Body of pancreas (tissue), 4 donors: Measurements from ENCODE around the gene NDUFS7. TPM values are rescaled to one million over a fixed set of nuclear protein-coding genes. Genes with fewer than 3 reads are reported as not detected.

Source experiments
- ATAC-seq: fragments of 150-250 bp; one replicate; pipeline ENCODE4 v1.9.1; 2016
- DNase-seq, 4 donors: peaks; one replicate each; pipeline ENCODE4 v3.0.0-alpha.2; 2019
- H3K27ac ChIP-seq, 4 donors: fragments of 200-600 bp; sonication (generic); 1 replicate in 3 of 4; 2 replicates in 1 of 4; pipeline versions ENCODE4 v1.5.1 to v1.6.1; 2016 to 2019; ENCODE audit warnings: mild to moderate bottlenecking in 1 of 4, mixed read lengths in 1 of 4, moderate library complexity in 1 of 4
- H3K27me3 ChIP-seq, 2 donors: fragments of 200-600 bp; sonication (generic); one replicate each; pipeline ENCODE4 v1.6.0; 2016; ENCODE audit warnings: mild to moderate bottlenecking in 1 of 2
- H3K36me3 ChIP-seq, 2 donors: fragments of 200-600 bp; sonication (generic); replicated peaks in 1 of 2; 2 replicates each; pipeline ENCODE4 v1.5.1; 2016; ENCODE audit warnings: low read depth in 2 of 2; ENCODE audit not compliant: insufficient read depth in 1 of 2
- H3K4me1 ChIP-seq: fragments of 200-600 bp; sonication (generic); one replicate; pipeline ENCODE4 v1.6.0; 2016
- H3K4me3 ChIP-seq, 2 donors: fragments of 200-600 bp; sonication (generic); 1 replicate in 1 of 2; 2 replicates in 1 of 2; pipeline ENCODE4 v1.5.1; 2016 to 2019
- H3K9me3 ChIP-seq, 3 donors: fragments of 200-600 bp; sonication (generic); 1 replicate in 2 of 3; 2 replicates in 1 of 3; pipeline ENCODE4 v1.5.1; 2016
- POLR2A ChIP-seq, 3 donors: fragments of 450-650 bp; IDR thresholded peaks; one replicate each; pipeline ENCODE4 v1.6.1; 2016; ENCODE audit warnings: antibody characterized with exemption in 3 of 3, mild to moderate bottlenecking in 2 of 3
- WGBS, 2 donors: methylation state at CpG; one replicate each; pipeline ENCODE4 v1.1.5; 2017; 5-methylcytosine and 5-hydroxymethylcytosine counted together
- intact Hi-C: fragments of 100-400 bp; cut with DNase I; formaldehyde crosslinking; loops from one replicate; pipeline ENCODE4 v1.15.1; 2023
- total RNA-seq, 2 donors: library from RNA; depleted of rRNA; stranded (reverse); fragments of >200 nt; gene quantifications; one replicate each; pipeline ENCODE4 v1.1.0, GENCODE V29; 2016
- TF ChIP-seq, protein P1 (sequence below), 7 experiments: fragments of 450-650 bp in 4 of 7; fragments of 200-600 bp in 3 of 7; sonication (generic) in 3 of 7; IDR thresholded peaks; one replicate each; pipeline ENCODE4 v1.5.1; 2016 to 2019; ENCODE audit warnings: antibody characterized with exemption in 7 of 7

Gene NDUFS7
- total RNA-seq, 2 donors from 2014 or later: 59.9 to 87.7 TPM

DNA sequence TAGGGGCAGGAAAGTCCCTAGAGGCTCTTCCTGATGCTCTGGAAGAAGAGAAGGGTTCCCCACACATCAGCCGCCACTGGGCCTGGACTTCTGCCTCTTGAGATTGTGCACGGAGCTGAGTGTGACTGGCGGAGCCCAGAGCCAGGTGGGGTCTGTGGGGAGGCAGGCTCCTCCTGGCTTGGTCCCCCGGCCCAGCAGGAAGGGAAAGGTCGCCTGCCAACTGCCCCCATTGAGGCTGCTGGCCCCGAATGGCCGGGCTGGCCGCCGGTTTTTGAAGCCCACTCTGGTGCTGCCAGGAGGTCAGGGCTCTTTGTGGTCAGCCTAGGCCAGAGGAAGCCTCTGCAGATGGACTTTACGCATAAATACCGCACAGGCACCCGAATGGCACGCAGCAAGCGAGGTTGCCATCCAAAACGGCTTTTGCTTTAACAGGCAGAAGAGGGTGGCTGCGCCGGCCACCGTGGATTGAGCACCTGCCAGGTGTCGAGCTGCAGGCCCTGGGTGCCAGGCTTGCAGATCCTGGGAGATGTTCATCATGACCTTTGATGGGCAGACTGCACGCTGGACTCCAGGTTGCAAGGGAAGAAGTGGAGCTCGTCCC, 28.7 kb downstream of the NDUFS7 start:
- Histone ChIP-seq H3K9me3 (no peaks in the 10 kb centered on the region), H3K27me3 (no peaks in the 10 kb centered on the region), H3K4me1 (peaks cover 88% of the 10 kb centered on the region), H3K36me3 (no peaks in the 10 kb centered on the region), H3K27ac (peak overlapping the region in 3 of 4 donors; percentile 94 to 98 (median 95)), H3K4me3 (no peak overlapping the region)
- DNase-seq: no peak
- TF ChIP-seq POLR2A (IDR thresholded peaks at IDR 0.05): no peak
- TF ChIP-seq, protein P1, sequence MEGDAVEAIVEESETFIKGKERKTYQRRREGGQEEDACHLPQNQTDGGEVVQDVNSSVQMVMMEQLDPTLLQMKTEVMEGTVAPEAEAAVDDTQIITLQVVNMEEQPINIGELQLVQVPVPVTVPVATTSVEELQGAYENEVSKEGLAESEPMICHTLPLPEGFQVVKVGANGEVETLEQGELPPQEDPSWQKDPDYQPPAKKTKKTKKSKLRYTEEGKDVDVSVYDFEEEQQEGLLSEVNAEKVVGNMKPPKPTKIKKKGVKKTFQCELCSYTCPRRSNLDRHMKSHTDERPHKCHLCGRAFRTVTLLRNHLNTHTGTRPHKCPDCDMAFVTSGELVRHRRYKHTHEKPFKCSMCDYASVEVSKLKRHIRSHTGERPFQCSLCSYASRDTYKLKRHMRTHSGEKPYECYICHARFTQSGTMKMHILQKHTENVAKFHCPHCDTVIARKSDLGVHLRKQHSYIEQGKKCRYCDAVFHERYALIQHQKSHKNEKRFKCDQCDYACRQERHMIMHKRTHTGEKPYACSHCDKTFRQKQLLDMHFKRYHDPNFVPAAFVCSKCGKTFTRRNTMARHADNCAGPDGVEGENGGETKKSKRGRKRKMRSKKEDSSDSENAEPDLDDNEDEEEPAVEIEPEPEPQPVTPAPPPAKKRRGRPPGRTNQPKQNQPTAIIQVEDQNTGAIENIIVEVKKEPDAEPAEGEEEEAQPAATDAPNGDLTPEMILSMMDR (IDR thresholded peaks at IDR 0.05): no peak
- no peak for ATAC-seq
- 62 to 69% methylated on average over 15 to 21 of the region's 21 CpGs for WGBS, 2 donors
- intact Hi-C loops: no loop called here

DNA sequence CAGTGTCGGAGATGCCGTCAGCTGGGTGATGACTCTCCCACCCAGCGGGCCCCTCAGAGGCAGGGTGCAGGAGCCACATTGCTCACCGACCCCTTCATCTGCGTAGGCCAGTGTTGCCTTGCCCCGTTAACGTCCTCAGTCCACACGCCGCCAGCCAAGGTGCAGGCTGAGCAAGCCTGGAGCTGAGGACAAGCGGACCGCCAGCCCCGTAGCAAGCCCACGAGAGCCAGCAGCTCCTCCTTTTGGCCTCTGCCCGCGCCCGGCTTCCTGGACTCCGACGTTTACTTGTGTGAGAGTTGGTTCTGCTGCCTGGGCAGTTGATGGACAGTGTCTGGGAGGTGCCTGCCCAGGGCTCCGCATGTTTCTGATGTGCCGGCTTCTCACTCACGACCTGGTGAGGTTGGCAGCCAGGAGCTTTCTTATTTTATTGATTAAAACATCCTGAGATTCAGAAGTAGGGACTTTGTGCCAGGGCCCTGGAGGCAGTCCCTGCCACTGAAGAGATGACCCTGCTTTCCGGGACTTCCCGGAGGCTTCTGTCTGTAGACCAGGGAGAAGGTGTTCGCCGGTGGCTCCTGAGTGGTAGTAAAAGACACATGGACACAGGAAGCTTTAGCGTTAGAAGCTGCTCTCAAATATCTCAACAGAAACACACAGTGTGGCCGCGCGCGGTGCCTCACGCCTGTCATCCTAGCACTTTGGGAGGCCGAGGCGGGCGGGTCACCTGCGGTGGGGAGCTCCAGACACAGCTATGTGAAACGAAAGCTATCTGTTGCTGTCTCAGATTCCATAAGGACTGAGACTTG, 29.5 kb downstream of the NDUFS7 start:
- peak in 2 of 4 donors; percentile 42 to 49 for DNase-seq
- Histone ChIP-seq H3K4me1 (peaks cover 96% of the 10 kb centered on the region), H3K4me3 (no peak overlapping the region), H3K36me3 (no peaks in the 10 kb centered on the region), H3K9me3 (no peaks in the 10 kb centered on the region), H3K27me3 (no peaks in the 10 kb centered on the region), H3K27ac (peak overlapping the region; percentile 29 to 98 (median 94))
- no peak for ATAC-seq
- intact Hi-C loops: no loop called here
- WGBS, 2 donors: 61 to 77% methylated on average over 19 to 36 of the region's 36 CpGs
- TF ChIP-seq POLR2A (IDR thresholded peaks at IDR 0.05): no peak
- TF ChIP-seq, protein P1 (IDR thresholded peaks at IDR 0.05): no peak

DNA sequence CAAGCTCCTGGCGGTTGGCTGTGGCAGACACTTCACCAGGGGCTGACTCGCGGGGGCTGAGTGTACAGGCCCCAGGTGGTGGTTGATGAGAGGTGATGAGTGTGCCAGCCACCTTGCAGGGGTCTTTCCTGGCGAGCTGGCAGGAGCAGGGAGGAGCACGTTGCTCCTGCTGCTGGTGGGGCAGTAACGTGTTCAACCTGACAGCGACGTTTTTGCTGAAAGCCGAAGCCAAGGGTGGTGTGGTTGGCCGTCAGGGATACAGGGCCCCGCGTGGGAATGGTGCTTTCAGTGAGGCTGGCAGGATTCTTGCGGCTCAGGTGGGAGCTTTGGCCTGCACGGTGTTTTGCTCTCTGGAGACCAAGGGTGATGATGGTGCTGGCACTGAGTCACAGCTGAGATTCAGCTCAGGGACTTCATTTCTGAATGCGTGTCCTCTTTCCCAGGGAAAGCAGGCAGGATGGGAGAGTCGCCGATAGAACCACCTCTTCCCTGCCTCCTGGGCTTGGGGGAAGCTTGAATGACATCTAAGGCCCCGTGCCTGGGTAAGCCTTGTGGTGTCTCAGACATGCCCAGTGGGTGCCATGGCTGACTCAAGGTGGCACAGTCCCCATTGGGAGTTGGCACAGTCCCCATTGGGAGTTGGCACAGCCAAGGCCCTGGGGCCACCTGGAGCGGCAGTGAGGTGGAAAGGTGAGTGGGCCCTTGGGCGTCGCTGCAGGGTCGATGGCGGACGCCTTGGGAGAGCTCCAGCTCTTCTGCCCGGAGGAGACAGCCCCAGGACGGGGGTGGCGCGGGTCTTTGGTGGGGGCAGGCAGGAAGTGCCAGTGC, 32.5 kb downstream of the NDUFS7 start:
- H3K4me1 ChIP-seq: peaks cover 79% of the 10 kb centered on the region
- no peak for ATAC-seq
- DNase-seq: peak in 2 of 4 donors; percentile 43 to 67

DNA sequence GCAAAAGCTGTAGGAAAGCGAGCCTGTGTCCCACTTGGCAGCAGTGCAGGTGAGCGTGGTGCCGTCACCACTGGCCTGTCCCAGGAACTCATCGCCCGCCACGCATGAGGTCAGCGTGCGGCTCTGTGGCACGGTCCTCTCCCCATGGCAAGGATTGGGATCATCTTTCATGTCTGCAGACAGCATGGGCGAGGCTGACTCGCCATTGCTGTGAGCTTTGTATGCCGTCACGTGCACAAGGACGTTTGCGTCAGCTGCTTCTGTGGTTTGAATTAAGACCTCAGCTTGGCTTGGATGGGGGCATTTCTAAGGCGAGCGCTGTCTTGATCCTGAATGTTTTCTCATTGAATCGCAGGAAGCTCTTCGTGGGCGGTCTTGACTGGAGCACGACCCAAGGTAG, 33.4 kb downstream of the NDUFS7 start:
- H3K4me1 ChIP-seq: peaks cover 70% of the 10 kb centered on the region
- no peak for TF ChIP-seq POLR2A (IDR thresholded peaks at IDR 0.05)
- TF ChIP-seq, protein P1 (IDR thresholded peaks at IDR 0.05): no peak
- peak overlapping the region; percentile 25 to 98 (median 94) for H3K27ac ChIP-seq
- intact Hi-C loops: no loop called here
- WGBS, 2 donors: 68 to 78% methylated on average over 21 of the region's 21 CpGs
- no peak overlapping the region for H3K4me3 ChIP-seq
- peaks cover 15 to 22% of the 10 kb centered on the region in 2 donors for H3K36me3 ChIP-seq
- peak in 1 of 4 donors; percentile 47 for DNase-seq
- H3K27me3 ChIP-seq: no peaks in the 10 kb centered on the region
- H3K9me3 ChIP-seq: no peaks in the 10 kb centered on the region
- ATAC-seq: no peak

More for the DNA sequence above, 32.5 kb downstream of the NDUFS7 start:
- Histone ChIP-seq H3K36me3 (peaks cover 6 to 14% of the 10 kb centered on the region in 2 donors), H3K9me3 (no peaks in the 10 kb centered on the region), H3K27me3 (no peaks in the 10 kb centered on the region), H3K27ac (peak overlapping the region; percentile 94 to 98 (median 96)), H3K4me3 (no peak overlapping the region)
- intact Hi-C loops: no loop called here
- 42 to 45% methylated on average over 22 to 28 of the region's 28 CpGs for WGBS, 2 donors
- no peak for TF ChIP-seq POLR2A (IDR thresholded peaks at IDR 0.05)
- TF ChIP-seq, protein P1 (IDR thresholded peaks at IDR 0.05): no peak
